ENCODE measurements around the gene POLR2I.

DNA sequence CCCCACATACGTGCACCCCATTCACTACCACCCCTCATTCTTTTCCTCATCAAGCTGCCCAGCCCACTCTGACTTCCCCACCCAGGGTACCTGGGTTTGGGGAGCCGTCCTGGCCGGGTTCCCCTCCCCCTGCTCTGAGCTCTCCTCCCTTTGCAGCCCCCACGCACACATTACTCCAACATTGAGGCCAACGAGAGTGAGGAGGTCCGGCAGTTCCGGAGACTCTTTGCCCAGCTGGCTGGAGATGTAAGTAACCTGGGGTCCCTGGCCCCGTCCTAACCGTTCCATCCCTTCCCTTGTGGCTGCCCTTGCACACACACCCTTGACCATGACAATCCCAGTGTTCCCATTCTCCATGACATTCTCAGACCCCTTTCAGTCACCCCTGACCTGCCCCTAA, 27.8 kb upstream of the POLR2I start:
- TF ChIP-seq, protein P1, sequence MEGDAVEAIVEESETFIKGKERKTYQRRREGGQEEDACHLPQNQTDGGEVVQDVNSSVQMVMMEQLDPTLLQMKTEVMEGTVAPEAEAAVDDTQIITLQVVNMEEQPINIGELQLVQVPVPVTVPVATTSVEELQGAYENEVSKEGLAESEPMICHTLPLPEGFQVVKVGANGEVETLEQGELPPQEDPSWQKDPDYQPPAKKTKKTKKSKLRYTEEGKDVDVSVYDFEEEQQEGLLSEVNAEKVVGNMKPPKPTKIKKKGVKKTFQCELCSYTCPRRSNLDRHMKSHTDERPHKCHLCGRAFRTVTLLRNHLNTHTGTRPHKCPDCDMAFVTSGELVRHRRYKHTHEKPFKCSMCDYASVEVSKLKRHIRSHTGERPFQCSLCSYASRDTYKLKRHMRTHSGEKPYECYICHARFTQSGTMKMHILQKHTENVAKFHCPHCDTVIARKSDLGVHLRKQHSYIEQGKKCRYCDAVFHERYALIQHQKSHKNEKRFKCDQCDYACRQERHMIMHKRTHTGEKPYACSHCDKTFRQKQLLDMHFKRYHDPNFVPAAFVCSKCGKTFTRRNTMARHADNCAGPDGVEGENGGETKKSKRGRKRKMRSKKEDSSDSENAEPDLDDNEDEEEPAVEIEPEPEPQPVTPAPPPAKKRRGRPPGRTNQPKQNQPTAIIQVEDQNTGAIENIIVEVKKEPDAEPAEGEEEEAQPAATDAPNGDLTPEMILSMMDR (IDR thresholded peaks at IDR 0.05; ENCODE audit: low read length), result no peak
- TF ChIP-seq EZH2 (optimal IDR thresholded peaks at IDR 0.05; ENCODE audit: low read depth, low read length), result no peak
